ENCODE data around the gene CLINT1. TPM values are rescaled to one million over a fixed set of nuclear protein-coding genes. Genes with fewer than 3 reads are reported as not detected.

CLINT1 gene
- total RNA-seq, 1 donor from 2014 or later, result 85.2 TPM

GRCh38 chr5:157817928-157818327, 41.0 kb downstream of the CLINT1 start:
- Histone ChIP-seq H3K27me3 (ENCODE audit: control insufficient read depth, insufficient read depth, low read length) (no peaks in the 10 kb centered on the region), H3K4me3 (ENCODE audit: low read depth, low read length) (no peak overlapping the region), H3K36me3 (ENCODE audit: control insufficient read depth, insufficient read depth, low read length) (no peaks in the 10 kb centered on the region)
- no peak for TF ChIP-seq CTCF (IDR thresholded peaks at IDR 0.05; ENCODE audit: insufficient read depth, low read length, poor library complexity, severe bottlenecking)
- DNase-seq (ENCODE audit: low read depth), result no peak

GRCh38 chr5:157817387-157817702, 41.6 kb downstream of the CLINT1 start:
- DNase-seq (ENCODE audit: low read depth), result no peak
- Histone ChIP-seq H3K36me3 (ENCODE audit: control insufficient read depth, insufficient read depth, low read length) (no peaks in the 10 kb centered on the region), H3K4me3 (ENCODE audit: low read depth, low read length) (no peak overlapping the region), H3K27me3 (ENCODE audit: control insufficient read depth, insufficient read depth, low read length) (no peaks in the 10 kb centered on the region)
- no peak for TF ChIP-seq CTCF (IDR thresholded peaks at IDR 0.05; ENCODE audit: insufficient read depth, low read length, poor library complexity, severe bottlenecking)

- DNase-seq (ENCODE audit: low read depth), result no peak
- H3K36me3 ChIP-seq (ENCODE audit: control insufficient read depth, insufficient read depth, low read length), result no peaks in the 10 kb centered on the region
- H3K27me3 ChIP-seq (ENCODE audit: control insufficient read depth, insufficient read depth, low read length), result no peaks in the 10 kb centered on the region
- H3K4me3 ChIP-seq (ENCODE audit: low read depth, low read length), result no peak overlapping the region
- TF ChIP-seq CTCF (IDR thresholded peaks at IDR 0.05; ENCODE audit: insufficient read depth, low read length, poor library complexity, severe bottlenecking), result peak; percentile 22
Measured at GRCh38 chr5:157816682-157817386, 42.1 kb downstream of the CLINT1 start.

- no peak for TF ChIP-seq CTCF (IDR thresholded peaks at IDR 0.05; ENCODE audit: insufficient read depth, low read length, poor library complexity, severe bottlenecking)
- no peaks in the 10 kb centered on the region for H3K36me3 ChIP-seq (ENCODE audit: control insufficient read depth, insufficient read depth, low read length)
Measured at GRCh38 chr5:157812086-157812485, 46.9 kb downstream of the CLINT1 start.

GRCh38 chr5:157808043-157808442, 50.9 kb downstream of the CLINT1 start:
- no peak for DNase-seq (ENCODE audit: low read depth)
- Histone ChIP-seq H3K27me3 (ENCODE audit: control insufficient read depth, insufficient read depth, low read length) (no peaks in the 10 kb centered on the region), H3K4me3 (ENCODE audit: low read depth, low read length) (no peak overlapping the region), H3K36me3 (ENCODE audit: control insufficient read depth, insufficient read depth, low read length) (no peaks in the 10 kb centered on the region)
- TF ChIP-seq CTCF (IDR thresholded peaks at IDR 0.05; ENCODE audit: insufficient read depth, low read length, poor library complexity, severe bottlenecking), result no peak

More at GRCh38 chr5:157812086-157812485, 46.9 kb downstream of the CLINT1 start:
- no peaks in the 10 kb centered on the region for H3K27me3 ChIP-seq (ENCODE audit: control insufficient read depth, insufficient read depth, low read length)
- DNase-seq (ENCODE audit: low read depth), result no peak
- H3K4me3 ChIP-seq (ENCODE audit: low read depth, low read length), result no peak overlapping the region

- no peak for TF ChIP-seq CTCF (IDR thresholded peaks at IDR 0.05; ENCODE audit: insufficient read depth, low read length, poor library complexity, severe bottlenecking)
- Histone ChIP-seq H3K4me3 (ENCODE audit: low read depth, low read length) (no peak overlapping the region), H3K36me3 (ENCODE audit: control insufficient read depth, insufficient read depth, low read length) (no peaks in the 10 kb centered on the region), H3K27me3 (ENCODE audit: control insufficient read depth, insufficient read depth, low read length) (no peaks in the 10 kb centered on the region)
- no peak for DNase-seq (ENCODE audit: low read depth)
Measured at GRCh38 chr5:157802736-157803135, 56.2 kb downstream of the CLINT1 start.
